Measurements from ENCODE around the gene ACOT11. TPM values are rescaled to one million over a fixed set of nuclear protein-coding genes. Genes with fewer than 3 reads are reported as not detected.

The ACOT11 gene
- total and polyA plus RNA-seq, 9 of the 15 experiments (the other 6 are each of a cell fraction or from before 2014, with no cell fraction given): 0.04 to 1.2 (median 0.64) TPM; not detected in 2

DNA sequence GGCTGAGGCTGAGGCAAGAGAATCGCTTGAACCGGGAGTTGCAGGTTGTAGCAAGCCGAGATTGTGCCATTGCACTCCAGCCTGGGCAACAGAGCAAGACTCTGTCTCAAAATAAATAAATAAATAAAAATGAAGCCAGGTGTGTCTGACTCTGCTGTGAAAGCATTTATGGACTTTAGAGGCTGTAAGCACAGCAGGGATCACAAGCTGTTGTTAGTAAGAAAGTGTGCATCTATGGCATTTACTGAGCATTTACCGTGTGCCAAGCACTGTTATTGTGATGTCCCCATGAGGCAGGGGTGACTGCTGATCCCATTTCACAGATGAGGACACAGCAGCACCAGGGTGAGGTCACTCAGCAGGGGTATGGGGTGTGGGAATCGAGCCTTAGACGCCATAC is 55.2 kb downstream of the ACOT11 start:
- 1% methylated on average over 6 of the region's 6 CpGs for WGBS (ENCODE audit: insufficient coverage, low coverage, missing lambda C conversion rate)
- ATAC-seq: no peak
- in situ Hi-C loops (cut with MboI): no loop called here
- H3K9ac ChIP-seq (ENCODE audit: insufficient read depth in 1 of 2, low read depth in 2 of 2, low read length in 2 of 2): no peak overlapping the region
- no peaks in the 10 kb centered on the region for H3K9me3 ChIP-seq (replicated peaks; ENCODE audit: control insufficient read depth, insufficient read depth, low read depth, low read length)
- peaks cover 46 to 78% of the 10 kb centered on the region in 2 experiments for H3K27me3 ChIP-seq (ENCODE audit: control insufficient read depth in 2 of 2, insufficient read depth in 2 of 2, low read length in 2 of 2)
- no peaks in the 10 kb centered on the region for H3K36me3 ChIP-seq (ENCODE audit: control insufficient read depth, insufficient read depth, low read length)
- H3K79me2 ChIP-seq (ENCODE audit: control insufficient read depth, insufficient read depth, low read length): no peaks in the 10 kb centered on the region
- TF ChIP-seq HCFC1 (IDR thresholded peaks at IDR 0.05; ENCODE audit: low read depth, low read length): no peak
- peak; percentile 79 for TF ChIP-seq ESRRA (IDR thresholded peaks at IDR 0.05; ENCODE audit: borderline replicate concordance, low read depth)
- H3K9me1 ChIP-seq (ENCODE audit: control insufficient read depth, insufficient read depth, low read length): no peaks in the 10 kb centered on the region
- POLR2A ChIA-PET: interaction anchor here (0.6 to 1.5 kb wide), 4 partner anchors 8 to 1415 kb away, joined by 3 read pairs; no protein-coding TSS in a partner anchor
- no peak for DNase-seq (ENCODE audit: extremely low read depth in 1 of 4, low spot score in 3 of 4)
- CTCF ChIA-PET (ENCODE audit: low intra/inter-chr PET ratio): no interaction called here
- H2AFZ ChIP-seq (ENCODE audit: low read depth, low read length): no peak overlapping the region
- no peak overlapping the region for H3K27ac ChIP-seq (ENCODE audit: extremely low read depth, low read depth, low read length)
- no peak overlapping the region for H3K4me2 ChIP-seq (ENCODE audit: insufficient read depth, low read length)
- no TSS peak for BruUV-seq (replicated peaks)
- no peak for FAIRE-seq
- H4K20me1 ChIP-seq (replicated peaks; ENCODE audit: control insufficient read depth, insufficient read depth, low read length): peaks cover 7% of the 10 kb centered on the region; the same call in 1 of the 2 replicates
- no peak overlapping the region for H3K4me3 ChIP-seq
- H3K4me1 ChIP-seq (replicated peaks in 1 of 2; ENCODE audit: control insufficient read depth in 2 of 2, insufficient read depth in 2 of 2, low read length in 2 of 2): peaks cover 0 to 16% of the 10 kb centered on the region in 2 experiments; a peak in 2 of 5 replicates
- intact Hi-C loops (cut with micrococcal nuclease): no loop called here

GRCh38 chr1:54604051-54604450 is 56.0 kb downstream of the ACOT11 start:
- Histone ChIP-seq H3K36me3 (ENCODE audit: control insufficient read depth, insufficient read depth, low read length) (no peaks in the 10 kb centered on the region), H3K4me2 (ENCODE audit: insufficient read depth, low read length) (no peak overlapping the region), H3K9me1 (ENCODE audit: control insufficient read depth, insufficient read depth, low read length) (no peaks in the 10 kb centered on the region), H3K4me1 (replicated peaks in 1 of 2; ENCODE audit: control insufficient read depth in 2 of 2, insufficient read depth in 2 of 2, low read length in 2 of 2) (peaks cover 0 to 16% of the 10 kb centered on the region in 2 experiments; a peak in 2 of 5 replicates), H3K9ac (ENCODE audit: insufficient read depth in 1 of 2, low read depth in 2 of 2, low read length in 2 of 2) (no peak overlapping the region), H4K20me1 (replicated peaks; ENCODE audit: control insufficient read depth, insufficient read depth, low read length) (peaks cover 7% of the 10 kb centered on the region; the same call in 1 of the 2 replicates), H3K79me2 (ENCODE audit: control insufficient read depth, insufficient read depth, low read length) (no peaks in the 10 kb centered on the region), H3K4me3 (no peak overlapping the region), H3K27ac (ENCODE audit: extremely low read depth, low read depth, low read length) (no peak overlapping the region), H3K9me3 (replicated peaks; ENCODE audit: control insufficient read depth, insufficient read depth, low read depth, low read length) (no peaks in the 10 kb centered on the region), H2AFZ (ENCODE audit: low read depth, low read length) (no peak overlapping the region), H3K27me3 (ENCODE audit: control insufficient read depth in 2 of 2, insufficient read depth in 2 of 2, low read length in 2 of 2) (peaks cover 50 to 85% of the 10 kb centered on the region in 2 experiments)
- intact Hi-C loops (cut with micrococcal nuclease): no loop called here
- no peak for FAIRE-seq
- in situ Hi-C loops (cut with MboI): no loop called here
- POLR2A ChIA-PET: interaction anchor here (0.6 to 1.5 kb wide), 7 partner anchors 8 to 1415 kb away, joined by 3 to 4 read pairs (median 3); no protein-coding TSS in a partner anchor
- 16% methylated on average over 7 of the region's 7 CpGs for WGBS (ENCODE audit: insufficient coverage, low coverage, missing lambda C conversion rate)
- no TSS peak for BruUV-seq (replicated peaks)
- CTCF ChIA-PET (ENCODE audit: low intra/inter-chr PET ratio): no interaction called here
- DNase-seq (ENCODE audit: extremely low read depth in 1 of 4, low spot score in 3 of 4): no peak
- no peak for ATAC-seq
- TF ChIP-seq ZNF561 (CRISPR knock-in tag; conservative IDR thresholded peaks at IDR 0.05) (no peak), SMARCA4 (IDR thresholded peaks at IDR 0.05) (no peak), ID3 (CRISPR knock-in tag; IDR thresholded peaks at IDR 0.05) (no peak), ID3 (tag; IDR thresholded peaks at IDR 0.05) (no peak), ZNF232 (CRISPR knock-in tag; IDR thresholded peaks at IDR 0.05) (no peak), NBN (IDR thresholded peaks at IDR 0.05; ENCODE audit: low read depth) (no peak), ELF4 (CRISPR knock-in tag; IDR thresholded peaks at IDR 0.05) (no peak), BRD9 (IDR thresholded peaks at IDR 0.05; ENCODE audit: low read depth, partially characterized antibody) (no peak)
